ENCODE data around the gene PEF1.

Gene PEF1

DNA sequence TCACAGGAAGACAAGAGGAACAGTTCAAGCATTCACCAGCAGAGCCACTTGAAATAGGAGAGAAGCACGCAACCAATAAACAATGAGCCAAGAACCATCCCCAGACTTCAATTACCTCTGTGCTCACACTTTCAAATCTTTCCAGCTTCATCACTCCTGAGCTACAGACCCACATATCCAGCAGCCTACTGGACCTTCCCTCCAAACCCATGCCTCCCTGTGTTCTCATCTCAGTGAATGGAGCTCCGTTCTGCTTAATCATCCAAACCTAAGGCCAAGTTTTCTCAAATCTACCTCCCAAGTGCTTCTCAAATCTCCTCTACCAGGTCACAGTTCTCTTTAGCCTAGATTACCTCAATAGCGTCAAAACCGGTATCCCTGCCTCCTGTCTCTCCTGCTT lies 3.7 kb downstream of the PEF1 start:
- TF ChIP-seq CTCF (IDR thresholded peaks at IDR 0.05; ENCODE audit: low read depth, low read length): no peak
- no peak for TF ChIP-seq EZH2phosphoT487 (IDR thresholded peaks at IDR 0.05; ENCODE audit: low read depth)
- H3K4me2 ChIP-seq (ENCODE audit: low read length): no peak overlapping the region
- no peak overlapping the region for H3K27ac ChIP-seq (ENCODE audit: low read length)
- peaks cover 70% of the 10 kb centered on the region for H3K79me2 ChIP-seq (ENCODE audit: low read length)
- H3K4me3 ChIP-seq (ENCODE audit: low read length): no peak overlapping the region
- H3K9ac ChIP-seq (ENCODE audit: low read length): no peak overlapping the region
- no peaks in the 10 kb centered on the region for H3K27me3 ChIP-seq (ENCODE audit: low read depth, low read length)
- peaks cover 48% of the 10 kb centered on the region for H3K4me1 ChIP-seq (ENCODE audit: low read length)
- no peaks in the 10 kb centered on the region for H3K9me3 ChIP-seq (ENCODE audit: insufficient read depth, low read length)
- H4K20me1 ChIP-seq (ENCODE audit: insufficient read depth, low read length): no peaks in the 10 kb centered on the region; the same call in 1 of the 2 replicates
- H3K36me3 ChIP-seq (replicated peaks; ENCODE audit: low read depth, low read length): no peaks in the 10 kb centered on the region
- no peak overlapping the region for H2AFZ ChIP-seq (ENCODE audit: low read depth, low read length)

DNA sequence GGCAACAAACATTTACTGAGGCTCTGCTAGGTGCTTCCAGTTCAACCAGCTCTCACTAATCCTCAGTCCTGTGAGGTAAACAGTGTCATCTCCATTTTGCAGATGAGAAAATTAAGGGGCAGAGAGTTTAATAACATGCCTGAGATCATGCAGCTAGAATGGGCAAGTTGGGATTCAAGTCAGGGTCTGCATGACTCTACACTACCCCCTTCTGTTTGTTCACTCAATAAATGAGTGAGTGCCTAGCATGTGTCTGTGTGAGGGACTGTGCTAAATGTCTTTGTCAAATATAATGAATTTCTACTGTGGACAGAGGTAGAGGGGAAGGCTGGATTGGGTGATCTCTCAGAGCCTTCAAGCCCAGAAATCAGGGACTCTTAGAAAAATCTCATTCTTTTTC lies 4.5 kb downstream of the PEF1 start:
- no peaks in the 10 kb centered on the region for H3K27me3 ChIP-seq (ENCODE audit: low read depth, low read length)
- H3K9me3 ChIP-seq (ENCODE audit: insufficient read depth, low read length): no peaks in the 10 kb centered on the region
- H3K4me3 ChIP-seq (ENCODE audit: low read length): no peak overlapping the region
- no peaks in the 10 kb centered on the region for H3K36me3 ChIP-seq (replicated peaks; ENCODE audit: low read depth, low read length)
- peak overlapping the region; percentile 69; the same call in 1 of the 2 replicates for H3K4me2 ChIP-seq (ENCODE audit: low read length)
- no peaks in the 10 kb centered on the region; the same call in 1 of the 2 replicates for H4K20me1 ChIP-seq (ENCODE audit: insufficient read depth, low read length)
- no peak overlapping the region for H3K9ac ChIP-seq (ENCODE audit: low read length)
- TF ChIP-seq EZH2phosphoT487 (IDR thresholded peaks at IDR 0.05; ENCODE audit: low read depth) (no peak), CTCF (IDR thresholded peaks at IDR 0.05; ENCODE audit: low read depth, low read length) (peak; percentile 16; the same call in 1 of the 2 replicates)
- H3K27ac ChIP-seq (ENCODE audit: low read length): peak overlapping the region; percentile 65; the same call in 1 of the 2 replicates
- H3K79me2 ChIP-seq (ENCODE audit: low read length): peaks cover 77% of the 10 kb centered on the region
- peaks cover 43% of the 10 kb centered on the region for H3K4me1 ChIP-seq (ENCODE audit: low read length)
- H2AFZ ChIP-seq (ENCODE audit: low read depth, low read length): no peak overlapping the region

- Histone ChIP-seq H3K27ac (ENCODE audit: low read length) (peak overlapping the region; percentile 65; the same call in 1 of the 2 replicates), H3K79me2 (ENCODE audit: low read length) (peaks cover 77% of the 10 kb centered on the region), H2AFZ (ENCODE audit: low read depth, low read length) (no peak overlapping the region), H4K20me1 (ENCODE audit: insufficient read depth, low read length) (no peaks in the 10 kb centered on the region; the same call in 1 of the 2 replicates), H3K27me3 (ENCODE audit: low read depth, low read length) (no peaks in the 10 kb centered on the region), H3K9me3 (ENCODE audit: insufficient read depth, low read length) (no peaks in the 10 kb centered on the region), H3K4me1 (ENCODE audit: low read length) (peaks cover 43% of the 10 kb centered on the region), H3K36me3 (replicated peaks; ENCODE audit: low read depth, low read length) (no peaks in the 10 kb centered on the region), H3K9ac (ENCODE audit: low read length) (peak overlapping the region; percentile 40; the same call in 1 of the 2 replicates), H3K4me3 (ENCODE audit: low read length) (peak overlapping the region; percentile 26; the same call in 1 of the 2 replicates), H3K4me2 (ENCODE audit: low read length) (peak overlapping the region; percentile 69)
- TF ChIP-seq CTCF (IDR thresholded peaks at IDR 0.05; ENCODE audit: low read depth, low read length): no peak
- no peak for TF ChIP-seq EZH2phosphoT487 (IDR thresholded peaks at IDR 0.05; ENCODE audit: low read depth)
Observed at GRCh38 chr1:31639543-31639942, 5.1 kb downstream of the PEF1 start.

GRCh38 chr1:31637915-31638673 lies 6.6 kb downstream of the PEF1 start:
- H3K79me2 ChIP-seq (ENCODE audit: low read length): peaks cover 64% of the 10 kb centered on the region
- H3K36me3 ChIP-seq (replicated peaks; ENCODE audit: low read depth, low read length): no peaks in the 10 kb centered on the region
- H3K4me3 ChIP-seq (ENCODE audit: low read length): peak overlapping the region; percentile 26
- TF ChIP-seq EZH2phosphoT487 (IDR thresholded peaks at IDR 0.05; ENCODE audit: low read depth): no peak
- no peak for TF ChIP-seq CTCF (IDR thresholded peaks at IDR 0.05; ENCODE audit: low read depth, low read length)
- peak overlapping the region; percentile 69 for H3K4me2 ChIP-seq (ENCODE audit: low read length)
- peak overlapping the region; percentile 40; the same call in 1 of the 2 replicates for H3K9ac ChIP-seq (ENCODE audit: low read length)
- peaks cover 36% of the 10 kb centered on the region for H3K4me1 ChIP-seq (ENCODE audit: low read length)
- no peak overlapping the region for H2AFZ ChIP-seq (ENCODE audit: low read depth, low read length)
- no peaks in the 10 kb centered on the region; the same call in 1 of the 2 replicates for H4K20me1 ChIP-seq (ENCODE audit: insufficient read depth, low read length)
- no peaks in the 10 kb centered on the region for H3K27me3 ChIP-seq (ENCODE audit: low read depth, low read length)
- no peaks in the 10 kb centered on the region for H3K9me3 ChIP-seq (ENCODE audit: insufficient read depth, low read length)
- peak overlapping the region; percentile 65 for H3K27ac ChIP-seq (ENCODE audit: low read length)
